SK-N-SH (cell line): ENCODE measurements around the gene DCUN1D3. TPM values are rescaled to one million over a fixed set of nuclear protein-coding genes. Genes with fewer than 3 reads are reported as not detected.
"Not testable (repeated sequence)": the region's sequence is repeated elsewhere in the genome, so short reads cannot be mapped to it uniquely, and the experiment has no call there.

Source experiments
- CTCF ChIA-PET: fragments of 300-600, 350-600 bp; formaldehyde crosslinking; extraction: SDS; loops from one replicate; lab custom pipeline; 2021; lab: Yijun Ruan, JAX
- POLR2A ChIA-PET: fragments of 350-600 bp; sonication (Branson Sonifier 250); formaldehyde crosslinking; extraction: SDS; loops from one replicate; lab custom pipeline; 2020; ENCODE audit warnings: antibody characterized with exemption, inconsistent platforms; lab: Yijun Ruan, JAX
- DNase-seq: peaks from one replicate; pipeline ENCODE4 v3.0.0; 2012
- H2AFZ ChIP-seq: fragments of 200-600 bp; sonication (generic); 2 replicates; pipeline ENCODE4 v1.8.1; 2016; ENCODE audit warnings: antibody characterized with exemption, mild to moderate bottlenecking, low read depth
- H3F3A ChIP-seq: fragments of 200-600 bp; sonication (generic); replicated peaks from 2 replicates; pipeline ENCODE3; 2016; ENCODE audit warnings: antibody characterized with exemption, mild to moderate bottlenecking; ENCODE audit not compliant: insufficient read depth
- H3K27ac ChIP-seq, 2 experiments: fragments of 200-500 bp in 1 of 2; fragments of 200-600 bp in 1 of 2; sonication (Bioruptor generic) in 1 of 2; sonication (generic), shearing (Covaris generic) in 1 of 2; 2 replicates each; pipeline versions ENCODE4 v1.5.1 to v1.6.1; 2014 to 2016; ENCODE audit warnings: low read depth in 2 of 2, inconsistent platforms in 1 of 2, low read length in 1 of 2, mild to moderate bottlenecking in 1 of 2, mixed read lengths in 1 of 2
- H3K27me3 ChIP-seq: fragments of 200-600 bp; sonication (generic), shearing (Covaris generic); 2 replicates; pipeline ENCODE4 v1.6.1; 2016; ENCODE audit warnings: mixed run types; ENCODE audit not compliant: insufficient read depth
- H3K36me3 ChIP-seq, 2 experiments: fragments of 200-500 bp in 1 of 2; fragments of 200-600 bp in 1 of 2; sonication (Bioruptor generic) in 1 of 2; sonication (generic) in 1 of 2; replicated peaks in 1 of 2; 2 replicates each; pipeline versions ENCODE3 to v1.5.1; 2014 to 2016; ENCODE audit warnings: low read length in 1 of 2, mild to moderate bottlenecking in 1 of 2; ENCODE audit not compliant: insufficient read depth in 2 of 2, control insufficient read depth in 1 of 2
- H3K4me1 ChIP-seq, 2 experiments: fragments of 200-500 bp in 1 of 2; fragments of 200-600 bp in 1 of 2; sonication (Bioruptor generic) in 1 of 2; sonication (generic), shearing (Covaris generic) in 1 of 2; 2 replicates each; pipeline versions ENCODE4 v1.5.1 to v1.6.1; 2014 to 2016; ENCODE audit warnings: low read depth in 1 of 2, low read length in 1 of 2, mixed run types in 1 of 2; ENCODE audit not compliant: insufficient read depth in 2 of 2, control insufficient read depth in 1 of 2
- H3K4me2 ChIP-seq: fragments of 200-600 bp; sonication (generic), shearing (Covaris generic); 2 replicates; pipeline ENCODE4 v1.6.1; 2017; ENCODE audit warnings: mixed run types
- H3K4me3 ChIP-seq, 2 experiments: fragments of 200-500 bp in 1 of 2; fragments of 200-600 bp in 1 of 2; sonication (Bioruptor generic) in 1 of 2; sonication (generic), shearing (Covaris generic) in 1 of 2; 2 replicates each; pipeline versions ENCODE4 v1.5.1 to v1.8.1; 2014 to 2016; ENCODE audit warnings: low read depth in 2 of 2, inconsistent platforms in 1 of 2, low read length in 1 of 2, mild to moderate bottlenecking in 1 of 2, mixed read lengths in 1 of 2, moderate library complexity in 1 of 2
- H3K79me2 ChIP-seq: fragments of 200-600 bp; sonication (generic); 2 replicates; pipeline ENCODE4 v1.8.1; 2017; ENCODE audit warnings: mild to moderate bottlenecking; ENCODE audit not compliant: insufficient read depth
- H3K9ac ChIP-seq: fragments of 200-600 bp; sonication (generic); 2 replicates; pipeline ENCODE4 v1.6.1; 2017; ENCODE audit warnings: mixed run types
- H3K9me2 ChIP-seq: fragments of 200-600 bp; sonication (generic); 2 replicates; pipeline ENCODE4 v1.6.1; 2017; ENCODE audit warnings: mixed run types
- H3K9me3 ChIP-seq: fragments of 200-600 bp; sonication (generic); 2 replicates; pipeline ENCODE4 v1.6.1; 2017; ENCODE audit warnings: mixed run types, mild to moderate bottlenecking, moderate library complexity
- H4K20me1 ChIP-seq: fragments of 200-600 bp; sonication (generic); 2 replicates; pipeline ENCODE4 v1.6.1; 2017; ENCODE audit warnings: mild to moderate bottlenecking, mixed run types; ENCODE audit not compliant: insufficient read depth
- EP300 ChIP-seq, 2 experiments: IDR thresholded peaks; 2 replicates each; pipeline versions ENCODE4 v1.4.0 to v1.6.1; 2012; ENCODE audit warnings: borderline replicate concordance in 1 of 2, low read depth in 1 of 2, low read length in 1 of 2
- EZH2phosphoT487 ChIP-seq: fragments of 200-600 bp; sonication (generic); IDR thresholded peaks from 2 replicates; pipeline ENCODE4 v1.6.1; 2017; ENCODE audit warnings: low read depth, mixed run types, mild to moderate bottlenecking, antibody characterized with exemption, moderate library complexity, borderline replicate concordance
- FOSL2 ChIP-seq: IDR thresholded peaks from 2 replicates; pipeline ENCODE4 v1.4.0; 2012; ENCODE audit warnings: low read depth, mild to moderate bottlenecking, moderate library complexity, borderline replicate concordance
- GABPA ChIP-seq: IDR thresholded peaks from 2 replicates; pipeline ENCODE4 v1.4.0; 2012; ENCODE audit warnings: low read depth, mild to moderate bottlenecking
- GATA2 ChIP-seq: sonication (generic); formaldehyde crosslinking; IDR thresholded peaks from 2 replicates; pipeline ENCODE4 v1.5.0; 2020; ENCODE audit warnings: mild to moderate bottlenecking, missing genetic modification reagents
- MEF2A ChIP-seq: IDR thresholded peaks from 2 replicates; pipeline ENCODE4 v1.4.0; 2012; ENCODE audit warnings: low read depth, borderline replicate concordance
- NFIC ChIP-seq: IDR thresholded peaks from 2 replicates; pipeline ENCODE4 v1.4.0; 2012; ENCODE audit warnings: borderline replicate concordance
- SMC3 ChIP-seq: IDR thresholded peaks from 2 replicates; pipeline ENCODE4 v1.6.1; 2012; ENCODE audit warnings: low read depth, low read length, improper control_type of control experiment
- TCF12 ChIP-seq: IDR thresholded peaks from 2 replicates; pipeline ENCODE4 v1.4.0; 2012
- YY1 ChIP-seq: IDR thresholded peaks from 2 replicates; pipeline ENCODE4 v1.4.0; 2012; ENCODE audit warnings: low read depth, mild to moderate bottlenecking
- WGBS: methylation state at CpG from one replicate; pipeline ENCODE4 v1.1.6; 2017; ENCODE audit warnings: low lambda C conversion rate; 5-methylcytosine and 5-hydroxymethylcytosine counted together
- polyA plus RNA-seq, 3 experiments: library from polyadenylated mRNA; depleted of rRNA; stranded (reverse); fragments of >200 nt; gene quantifications; 2 replicates each; pipeline ENCODE4 v1.2.3, GENCODE V29; 2012

Gene DCUN1D3
- polyA plus RNA-seq, 1 of the 3 experiments (the other 2 are of a cell fraction) = 4.7 TPM

GRCh38 chr16:20931066-20931600, 31.0 kb upstream of the DCUN1D3 start:
- Histone ChIP-seq H3K79me2 (no peaks in the 10 kb centered on the region), H3K9me3 (no peaks in the 10 kb centered on the region), H4K20me1 (no peaks in the 10 kb centered on the region), H3F3A (no peaks in the 10 kb centered on the region), H3K27ac (peak overlapping the region in 1 of 2 experiments; percentile 22; a peak in 1 of 4 replicates), H3K4me1 (no peaks in the 10 kb centered on the region), H3K4me3 (no peak overlapping the region), H3K9ac (no peak overlapping the region), H3K9me2 (no peaks in the 10 kb centered on the region), H2AFZ (no peak overlapping the region), H3K4me2 (no peak overlapping the region), H3K36me3 (no peaks in the 10 kb centered on the region), H3K27me3 (no peaks in the 10 kb centered on the region)
- TF ChIP-seq TCF12 = peak; percentile 35; the same call in 1 of the 2 replicates
- no peak for TF ChIP-seq FOSL2
- ChIA-PET CTCF (no interaction called here), POLR2A (no interaction called here)
- WGBS = 86% methylated on average over 5 of the region's 5 CpGs
- no peak for DNase-seq

- WGBS = 94% methylated on average over 1 of the region's 1 CpG
- Histone ChIP-seq H4K20me1 (no peaks in the 10 kb centered on the region), H3K4me2 (no peak overlapping the region), H3K9me2 (no peaks in the 10 kb centered on the region), H3K27me3 (no peaks in the 10 kb centered on the region), H3K36me3 (no peaks in the 10 kb centered on the region), H3K27ac (no peak overlapping the region), H3K4me3 (no peak overlapping the region), H2AFZ (0 out of 2 replicates have a peak overlapping the region, but pooled peaks have one; percentile 33), H3F3A (no peaks in the 10 kb centered on the region), H3K9ac (no peak overlapping the region), H3K9me3 (no peaks in the 10 kb centered on the region), H3K4me1 (no peaks in the 10 kb centered on the region), H3K79me2 (no peaks in the 10 kb centered on the region)
- no peak for DNase-seq
- TF ChIP-seq GABPA (no peak), GATA2 (CRISPR knock-in tag) (no peak), EP300 (IDR thresholded peaks at IDR 0.05; ENCODE audit: borderline replicate concordance in 1 of 2, low read depth in 1 of 2, low read length in 1 of 2) (no peak), YY1 (no peak), EZH2phosphoT487 (no peak), SMC3 (no peak), MEF2A (no peak), NFIC (no peak), FOSL2 (no peak)
- ChIA-PET CTCF (no interaction called here), POLR2A (no interaction called here)
These were observed 30.2 kb upstream of the DCUN1D3 start for GRCh38 chr16:20930365-20930690.

GRCh38 chr16:20929676-20930364, 29.7 kb upstream of the DCUN1D3 start:
- H3K79me2 ChIP-seq, DNase-seq, H3F3A ChIP-seq, H2AFZ ChIP-seq, H3K9ac ChIP-seq, H3K27ac ChIP-seq, H3K4me1 ChIP-seq, POLR2A ChIA-PET, H3K36me3 ChIP-seq, H3K9me3 ChIP-seq, H3K4me3 ChIP-seq, H3K27me3 ChIP-seq, H3K9me2 ChIP-seq, CTCF ChIA-PET, H3K4me2 ChIP-seq, H4K20me1 ChIP-seq: not testable (repeated sequence)
- 81% methylated on average over 9 of the region's 10 CpGs for WGBS
